Cerebellar nuclear complex (tissue), 1 donor: ENCODE data around the gene ASCL4.

ENCODE experiments used
- DNase-seq, 2 experiments: peaks; one replicate each; lab custom pipeline; 2025; lab: John Stamatoyannopoulos, UW

Gene ASCL4

GRCh38 chr12:107778383-107779025, 4.0 kb downstream of the ASCL4 start:
- DNase-seq = no peak

GRCh38 chr12:107779077-107779831, 4.8 kb downstream of the ASCL4 start:
- DNase-seq = no peak

GRCh38 chr12:107780298-107780697, 5.8 kb downstream of the ASCL4 start:
- no peak for DNase-seq

- no peak for DNase-seq
Measured at GRCh38 chr12:107782067-107782466, 7.6 kb downstream of the ASCL4 start.

GRCh38 chr12:107783406-107784376, 9.2 kb downstream of the ASCL4 start:
- no peak for DNase-seq

- no peak for DNase-seq
Measured at GRCh38 chr12:107788281-107788680, 13.8 kb downstream of the ASCL4 start.

- DNase-seq = no peak
Measured at GRCh38 chr12:107788690-107789458, 14.4 kb downstream of the ASCL4 start.

GRCh38 chr12:107791465-107792089, 17.1 kb downstream of the ASCL4 start:
- DNase-seq = no peak

GRCh38 chr12:107794451-107794850, 19.9 kb downstream of the ASCL4 start:
- no peak for DNase-seq

- DNase-seq = no peak
Measured at GRCh38 chr12:107798580-107798979, 24.1 kb downstream of the ASCL4 start.

- DNase-seq = no peak
Measured at GRCh38 chr12:107801150-107801549, 26.6 kb downstream of the ASCL4 start.

GRCh38 chr12:107803092-107803491, 28.6 kb downstream of the ASCL4 start:
- no peak for DNase-seq

GRCh38 chr12:107805488-107806180, 31.1 kb downstream of the ASCL4 start:
- DNase-seq = no peak

GRCh38 chr12:107807471-107808150, 33.1 kb downstream of the ASCL4 start:
- no peak for DNase-seq

- no peak for DNase-seq
Measured at GRCh38 chr12:107817250-107817649, 42.7 kb downstream of the ASCL4 start.

- DNase-seq = no peak
Measured at GRCh38 chr12:107818984-107819383, 44.5 kb downstream of the ASCL4 start.

GRCh38 chr12:107822356-107822755, 47.9 kb downstream of the ASCL4 start:
- DNase-seq = no peak
